RWPE2 (cell line): ENCODE data around the gene SCARB1.
"Not testable (repeated sequence)": the region's sequence is repeated elsewhere in the genome, so short reads cannot be mapped to it uniquely, and the experiment has no call there.

Experiments used
- ATAC-seq: fragments of 200-7000 bp; cut with Tn5 transposase; 3 replicates; pipeline ENCODE4 v1.9.1; 2021; ENCODE audit warnings: low read depth
- DNase-seq: peaks from one replicate; pipeline ENCODE4 v3.0.0-alpha.2; 2020; ENCODE audit warnings: low spot score
- H3K27ac ChIP-seq: fragments of 450-650 bp; 2 replicates; pipeline ENCODE4 v1.5.1; 2017; ENCODE audit warnings: mild to moderate bottlenecking; ENCODE audit not compliant: poor library complexity, severe bottlenecking
- H3K27me3 ChIP-seq: fragments of 250-450 bp; sonication (Bioruptor Pico); 2 replicates; pipeline ENCODE4 v1.5.1; 2021; ENCODE audit warnings: mild to moderate bottlenecking, moderate library complexity; ENCODE audit not compliant: insufficient read depth, poor library complexity, severe bottlenecking
- H3K36me3 ChIP-seq: fragments of 250-450 bp; sonication (Bioruptor Pico); 2 replicates; pipeline ENCODE4 v1.5.1; 2020; ENCODE audit warnings: low read depth, mild to moderate bottlenecking, moderate library complexity
- H3K4me1 ChIP-seq: fragments of 250-450 bp; sonication (Bioruptor Pico); 2 replicates; pipeline ENCODE4 v1.5.1; 2021; ENCODE audit warnings: mild to moderate bottlenecking, moderate library complexity; ENCODE audit not compliant: insufficient read depth, poor library complexity, severe bottlenecking
- H3K4me3 ChIP-seq: fragments of 250-450 bp; sonication (Bioruptor Pico); 2 replicates; pipeline ENCODE4 v1.5.1; 2021; ENCODE audit warnings: mild to moderate bottlenecking, moderate library complexity; ENCODE audit not compliant: severe bottlenecking
- H3K9me3 ChIP-seq: fragments of 250-450 bp; sonication (Bioruptor Pico); 2 replicates; pipeline ENCODE4 v1.5.1; 2021; ENCODE audit warnings: mild to moderate bottlenecking, moderate library complexity; ENCODE audit not compliant: severe bottlenecking
- CTCF ChIP-seq: fragments of 450-650 bp; IDR thresholded peaks from one replicate; pipeline ENCODE4 v1.5.1; 2017; ENCODE audit warnings: mild to moderate bottlenecking, moderate library complexity; ENCODE audit not compliant: poor library complexity, severe bottlenecking

SCARB1 gene

GRCh38 chr12:124893792-124894516 is 30.3 kb upstream of the SCARB1 start:
- Histone ChIP-seq H3K27me3 (no peaks in the 10 kb centered on the region), H3K27ac (no peak overlapping the region), H3K9me3 (no peaks in the 10 kb centered on the region), H3K36me3 (no peaks in the 10 kb centered on the region), H3K4me1 (no peaks in the 10 kb centered on the region), H3K4me3 (no peak overlapping the region)
- DNase-seq: no peak
- no peak for ATAC-seq
- no peak for TF ChIP-seq CTCF

DNA sequence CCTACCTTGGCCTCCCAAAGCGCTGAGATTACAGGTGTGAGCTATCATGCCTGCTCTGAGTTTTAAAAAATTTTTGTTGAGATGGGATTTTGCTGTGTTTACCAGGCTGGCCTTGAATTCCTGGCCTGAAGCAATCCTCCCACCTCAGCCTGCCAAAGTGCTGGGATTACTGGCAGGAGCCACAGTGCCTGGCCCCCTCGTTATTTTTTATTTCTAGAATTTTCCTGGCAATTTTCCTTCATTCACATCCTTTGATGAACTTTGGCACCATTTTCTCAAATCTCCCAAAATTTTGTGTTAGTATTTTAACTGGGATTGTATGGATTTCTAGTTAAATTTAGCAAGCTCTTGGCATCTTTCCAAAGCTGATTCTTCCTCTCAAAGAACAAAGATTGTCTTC is 24.6 kb upstream of the SCARB1 start:
- Histone ChIP-seq H3K4me3 (no peak overlapping the region), H3K36me3 (no peaks in the 10 kb centered on the region), H3K4me1 (no peaks in the 10 kb centered on the region), H3K9me3 (no peaks in the 10 kb centered on the region), H3K27me3 (no peaks in the 10 kb centered on the region), H3K27ac (no peak overlapping the region)
- no peak for TF ChIP-seq CTCF
- no peak for ATAC-seq
- DNase-seq: no peak

DNA sequence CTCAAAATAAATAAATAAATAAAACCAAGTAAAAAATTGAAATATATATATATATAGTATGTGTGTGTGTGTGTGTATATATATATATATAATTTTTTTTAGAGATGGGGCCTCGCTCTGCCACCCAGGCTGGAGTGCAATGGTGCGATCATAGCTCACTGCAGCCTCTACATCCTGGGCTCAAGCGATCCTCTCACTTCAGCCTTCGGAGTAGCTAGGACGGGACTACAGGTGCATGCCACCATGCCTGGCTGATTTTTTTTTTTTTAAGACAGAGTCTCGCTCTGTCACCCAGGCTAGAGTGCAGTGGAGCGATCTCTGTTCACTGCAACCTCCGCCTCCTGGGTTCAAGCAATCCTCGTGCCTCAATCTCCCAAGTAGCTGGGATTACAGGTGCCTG is 24.1 kb upstream of the SCARB1 start:
- not testable (repeated sequence) for H3K4me1 ChIP-seq

DNA sequence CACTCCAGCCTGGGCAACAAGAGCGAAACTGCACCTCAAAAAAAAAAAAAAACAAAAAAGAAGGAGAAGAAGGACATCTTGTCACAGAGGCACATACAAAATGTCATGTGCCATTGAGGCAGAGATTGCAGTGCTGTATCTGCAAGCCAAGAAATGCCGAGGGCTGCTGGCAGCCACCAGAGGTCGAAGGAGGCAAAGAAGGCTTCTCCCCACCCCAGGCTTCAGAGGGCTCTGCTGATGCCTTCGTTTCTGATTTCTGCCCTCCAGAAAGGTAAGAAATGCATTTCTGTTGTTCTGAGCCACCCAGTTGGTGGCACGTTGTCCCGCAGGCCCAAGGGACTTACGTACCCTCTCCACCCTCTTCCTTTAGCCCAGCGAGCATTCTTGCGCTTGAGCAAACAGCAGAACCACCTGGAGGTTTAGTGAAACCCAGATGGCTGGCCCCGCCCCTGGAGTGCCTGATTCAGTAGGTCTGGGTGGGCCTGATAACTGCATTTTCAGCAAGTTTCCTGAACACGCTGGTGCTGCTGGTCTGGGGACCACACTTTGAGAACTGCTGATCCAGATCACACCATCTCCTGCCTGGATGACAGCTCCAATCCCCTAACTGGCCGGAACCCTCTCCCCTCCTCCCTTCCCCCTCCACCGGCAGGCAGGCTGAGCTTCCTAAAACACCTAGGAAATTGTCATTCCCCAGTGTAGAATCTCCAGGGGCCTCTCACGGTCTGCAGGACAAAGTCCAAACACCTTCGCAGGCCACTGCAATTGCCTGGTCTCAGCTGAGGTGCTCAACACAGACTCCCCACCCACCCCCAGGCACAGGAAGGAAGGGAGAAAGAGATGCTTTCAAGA is 21.1 kb upstream of the SCARB1 start:
- Histone ChIP-seq H3K9me3 (no peaks in the 10 kb centered on the region), H3K4me3 (no peak overlapping the region), H3K27me3 (no peaks in the 10 kb centered on the region), H3K36me3 (no peaks in the 10 kb centered on the region), H3K27ac (no peak overlapping the region), H3K4me1 (no peaks in the 10 kb centered on the region)
- no peak for ATAC-seq
- TF ChIP-seq CTCF: no peak
- no peak for DNase-seq

More for the DNA sequence above, 24.1 kb upstream of the SCARB1 start:
- not testable (repeated sequence) for H3K27ac ChIP-seq, H3K9me3 ChIP-seq, H3K4me3 ChIP-seq, H3K36me3 ChIP-seq, H3K27me3 ChIP-seq, DNase-seq, ATAC-seq

GRCh38 chr12:124883263-124884130 is 19.8 kb upstream of the SCARB1 start:
- DNase-seq: no peak
- peak; percentile 53; the same call in 1 of the 3 replicates for ATAC-seq
- H3K27ac ChIP-seq: no peak overlapping the region
- no peak for TF ChIP-seq CTCF
- H3K36me3 ChIP-seq: no peaks in the 10 kb centered on the region
- H3K27me3 ChIP-seq: no peaks in the 10 kb centered on the region
- no peaks in the 10 kb centered on the region for H3K9me3 ChIP-seq
- no peaks in the 10 kb centered on the region for H3K4me1 ChIP-seq
- no peak overlapping the region for H3K4me3 ChIP-seq
